NCI-H82 (cell line): Measurements from ENCODE around the gene SUN5.
A peak's percentile ranks its signal among the peaks of the same experiment; 100 is the strongest.
"Not testable (repeated sequence)": the region's sequence is repeated elsewhere in the genome, so short reads cannot be mapped to it uniquely, and the experiment has no call there.

Source experiments
- DNase-seq: peaks from one replicate; lab custom pipeline; 2025; lab: John Stamatoyannopoulos, UW

Gene SUN5, protein sequence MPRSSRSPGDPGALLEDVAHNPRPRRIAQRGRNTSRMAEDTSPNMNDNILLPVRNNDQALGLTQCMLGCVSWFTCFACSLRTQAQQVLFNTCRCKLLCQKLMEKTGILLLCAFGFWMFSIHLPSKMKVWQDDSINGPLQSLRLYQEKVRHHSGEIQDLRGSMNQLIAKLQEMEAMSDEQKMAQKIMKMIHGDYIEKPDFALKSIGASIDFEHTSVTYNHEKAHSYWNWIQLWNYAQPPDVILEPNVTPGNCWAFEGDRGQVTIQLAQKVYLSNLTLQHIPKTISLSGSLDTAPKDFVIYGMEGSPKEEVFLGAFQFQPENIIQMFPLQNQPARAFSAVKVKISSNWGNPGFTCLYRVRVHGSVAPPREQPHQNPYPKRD

GRCh38 chr20:33004141-33004751 lies at the start of gene SUN5:
Gene SUN5, minus strand, starts transcription at chr20:33004433. Its CDS starts 93 bp downstream, at chr20:33004340.
- no peak for DNase-seq

DNA sequence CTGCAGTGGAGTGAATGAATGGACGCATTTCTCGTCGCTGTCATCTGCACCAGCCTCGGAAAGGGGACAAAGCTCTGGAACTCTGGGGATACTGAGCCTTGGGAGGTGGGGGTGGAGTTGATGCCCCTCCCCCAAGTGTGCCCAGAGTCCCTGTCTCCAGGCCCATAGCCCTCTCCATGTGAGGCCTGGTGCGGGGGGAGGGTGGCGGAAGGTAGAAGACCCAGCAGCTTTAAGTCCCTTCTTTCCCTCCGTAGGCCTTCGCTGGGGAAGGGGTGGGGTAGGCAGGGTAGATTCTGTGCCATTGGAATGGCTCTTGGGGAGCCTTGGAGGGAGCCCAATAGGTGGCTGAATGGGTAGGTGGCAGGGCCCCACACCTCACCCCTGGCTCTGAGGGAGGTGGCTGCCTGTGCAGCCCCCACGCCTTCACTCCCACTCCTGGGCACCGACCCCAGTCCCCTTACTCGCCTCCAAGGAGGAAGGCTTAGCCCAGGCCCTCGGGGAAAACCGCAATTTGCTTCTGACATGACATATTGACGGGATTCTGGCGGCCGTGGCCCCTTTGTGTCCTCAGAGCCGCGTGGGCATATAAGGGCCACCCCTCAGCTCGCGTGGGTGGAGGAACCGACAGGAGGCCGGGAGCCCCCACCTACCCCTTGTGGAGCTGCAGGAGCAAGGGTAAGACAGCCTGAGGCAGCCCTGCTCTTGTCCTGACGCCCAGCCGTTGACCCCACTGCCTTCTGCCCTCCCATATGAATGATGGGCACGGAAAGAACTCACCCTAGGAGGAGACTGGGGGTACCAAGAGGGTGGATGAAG lies 49.3 kb upstream of the SUN5 start, which contains the start of gene BPIFB3:
TSS of gene BPIFB3 (plus strand) at position 613 of the 816 bp plus-strand sequence. CDS start 1,533 bp downstream, outside the sequence.
- no peak for DNase-seq

DNA sequence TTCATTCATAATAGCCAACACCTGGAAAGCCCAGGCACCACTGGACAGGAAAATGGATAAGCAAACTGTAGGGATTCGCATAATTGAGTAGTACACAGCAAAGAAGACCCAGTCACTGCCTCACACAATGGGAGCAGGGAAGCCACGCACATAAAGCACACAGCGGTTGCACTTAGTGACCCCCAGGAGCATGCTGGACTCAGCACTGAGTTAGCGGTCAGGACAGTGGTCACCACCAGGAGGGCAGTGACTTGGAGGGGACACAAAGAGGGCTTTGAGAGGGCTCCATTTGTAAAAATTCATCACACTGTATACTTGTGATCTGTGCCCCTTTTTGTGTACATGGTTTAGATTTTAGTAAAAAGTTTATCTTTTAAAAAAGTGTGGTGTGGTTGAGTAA lies 47.1 kb upstream of the SUN5 start:
- no peak for DNase-seq

DNA sequence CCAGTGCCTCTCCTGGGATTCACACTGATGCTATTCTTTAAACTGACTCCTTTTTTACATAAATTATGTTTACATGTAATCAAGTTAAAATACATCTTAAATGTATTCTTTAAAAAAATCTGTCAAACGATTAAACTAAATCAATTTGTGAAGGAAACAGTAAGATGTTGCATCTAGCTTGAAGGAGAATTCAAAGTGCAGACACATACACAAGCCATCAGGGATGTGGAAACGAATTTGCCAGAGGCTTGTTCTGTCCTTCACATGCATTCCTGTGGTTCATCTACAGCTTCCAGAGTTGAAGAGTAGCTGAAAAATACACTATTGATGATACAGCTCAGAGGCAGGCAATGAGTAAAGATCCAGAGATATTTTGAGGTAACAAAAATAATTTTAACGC lies 42.2 kb upstream of the SUN5 start:
- no peak for DNase-seq

- not testable (repeated sequence) for DNase-seq
These were observed 41.0 kb upstream of the SUN5 start for GRCh38 chr20:33045129-33045721.

- DNase-seq = no peak
These were observed 39.5 kb upstream of the SUN5 start for GRCh38 chr20:33043731-33044181.

DNA sequence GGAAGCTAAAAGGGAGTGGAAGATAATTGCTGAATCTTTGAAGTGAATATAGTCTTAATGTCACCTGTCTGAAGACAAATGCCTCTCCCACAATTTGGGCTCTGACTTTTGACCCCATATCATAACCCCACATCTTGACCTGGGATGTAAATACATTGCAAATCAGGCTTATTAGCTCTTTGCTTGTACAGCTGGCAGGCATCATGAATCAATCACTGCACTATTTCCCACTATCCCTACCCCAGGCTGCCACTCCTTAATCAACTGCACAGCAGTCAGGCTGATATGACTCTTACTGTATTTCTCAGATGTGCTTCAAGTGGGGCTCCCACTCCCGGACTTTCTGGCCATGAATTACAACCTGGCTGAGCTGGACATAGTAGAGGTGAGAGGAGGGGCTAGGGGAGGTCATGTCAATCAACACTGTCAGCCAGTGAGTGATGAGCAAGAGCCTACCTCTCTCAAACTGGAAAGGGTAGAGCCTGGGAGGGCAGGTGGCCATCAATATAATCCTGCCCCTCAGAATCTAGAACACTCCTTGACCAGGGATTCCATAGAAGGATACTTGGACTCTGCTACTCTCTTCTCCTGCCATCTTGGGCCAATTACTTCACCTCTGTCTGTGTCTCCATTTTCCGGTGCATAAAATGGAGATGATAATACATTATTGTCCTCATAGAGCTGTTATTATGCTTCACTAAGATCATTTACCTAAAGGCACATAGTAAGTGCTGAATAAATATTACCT lies 38.9 kb upstream of the SUN5 start:
- no peak for DNase-seq

DNA sequence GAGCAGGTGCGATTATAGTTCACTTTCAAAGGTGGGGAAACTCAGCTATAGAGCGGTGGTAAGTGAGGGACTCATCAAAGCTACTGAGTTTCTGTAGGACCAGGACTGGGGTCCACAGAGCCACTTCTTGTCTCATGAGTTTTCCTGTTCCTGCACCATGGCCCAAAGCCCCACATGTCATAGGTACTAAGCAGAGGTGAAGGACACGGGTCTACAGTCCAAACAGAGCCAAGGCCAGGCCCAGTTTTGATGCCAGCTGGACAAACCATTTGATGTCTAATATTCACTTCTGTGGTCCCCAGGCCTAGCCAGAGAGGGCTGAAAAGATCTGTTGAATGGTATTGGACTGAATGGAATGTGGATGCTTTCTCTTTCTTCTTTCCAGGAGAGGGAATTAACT lies 38.2 kb upstream of the SUN5 start:
- DNase-seq = no peak

- DNase-seq = no peak
These were observed 34.0 kb upstream of the SUN5 start for GRCh38 chr20:33038243-33038642.

DNA sequence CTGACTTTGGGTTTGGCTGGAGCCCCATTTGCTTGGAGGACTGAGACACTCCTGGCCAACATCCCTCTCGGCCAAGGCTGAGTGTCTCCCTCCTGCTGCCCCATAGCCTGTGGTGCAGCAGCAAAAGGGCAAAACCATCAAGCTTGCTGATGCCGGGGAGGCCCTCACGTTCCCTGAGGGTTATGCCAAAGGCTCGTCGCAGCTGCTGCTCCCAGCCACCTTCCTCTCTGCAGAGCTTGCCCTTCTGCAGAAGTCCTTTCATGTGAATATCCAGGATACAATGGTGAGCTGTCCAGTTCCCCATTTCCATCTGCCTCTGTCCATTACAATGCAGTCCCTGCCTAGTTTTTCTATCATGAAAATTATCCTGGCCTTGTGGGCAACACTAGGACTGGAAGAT lies 33.2 kb upstream of the SUN5 start:
- no peak for DNase-seq

DNA sequence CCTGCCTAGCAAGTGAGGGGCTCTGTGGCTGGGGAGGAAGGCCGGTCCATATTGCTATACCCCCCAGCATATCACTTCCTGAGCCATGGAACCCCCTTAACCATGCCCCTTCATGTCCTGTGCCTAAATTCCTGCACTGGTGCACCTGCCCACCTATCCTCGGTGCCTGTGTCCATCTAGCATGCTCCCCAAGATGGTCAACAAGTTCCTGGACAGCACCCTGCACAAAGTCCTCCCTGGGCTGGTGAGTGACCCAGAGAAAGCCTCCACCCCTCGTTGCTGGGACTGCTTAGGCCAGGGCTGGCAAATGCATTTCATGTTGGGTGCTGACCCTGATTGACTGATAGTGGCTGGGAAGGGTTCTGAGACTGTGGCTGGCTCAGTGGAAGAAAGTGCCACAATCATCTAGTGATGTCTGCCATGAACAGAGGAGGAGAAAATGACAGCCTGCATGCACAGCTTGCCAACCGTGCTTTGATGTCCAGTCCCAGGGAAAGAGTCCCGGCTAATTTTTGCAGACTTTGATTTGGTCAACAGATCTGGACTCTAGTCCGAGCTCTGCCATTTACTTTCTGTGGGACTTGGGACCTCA lies 30.8 kb upstream of the SUN5 start:
- no peak for DNase-seq

DNA sequence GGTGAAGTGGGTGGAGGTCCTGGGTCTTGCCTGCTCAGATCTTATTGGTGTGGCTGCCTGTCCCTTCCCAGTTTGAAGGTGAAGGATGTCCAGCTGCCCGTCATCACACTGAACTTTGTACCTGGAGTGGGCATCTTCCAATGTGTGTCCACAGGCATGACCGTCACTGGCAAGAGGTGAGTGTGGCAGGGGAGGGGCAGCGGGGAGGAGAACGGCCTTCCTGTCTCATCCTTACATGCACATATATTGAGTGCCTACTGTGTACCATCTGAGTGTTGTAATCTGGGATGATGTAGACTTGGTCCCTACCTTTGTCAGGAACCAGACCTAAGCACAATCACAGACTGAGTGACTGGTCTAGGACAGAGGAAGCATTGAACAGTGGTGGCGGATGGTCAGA lies 29.9 kb upstream of the SUN5 start:
- no peak for DNase-seq

GRCh38 chr20:33033381-33033780 lies 29.1 kb upstream of the SUN5 start:
- no peak for DNase-seq

- DNase-seq = no peak
These were observed 28.3 kb upstream of the SUN5 start for GRCh38 chr20:33032555-33032954.

DNA sequence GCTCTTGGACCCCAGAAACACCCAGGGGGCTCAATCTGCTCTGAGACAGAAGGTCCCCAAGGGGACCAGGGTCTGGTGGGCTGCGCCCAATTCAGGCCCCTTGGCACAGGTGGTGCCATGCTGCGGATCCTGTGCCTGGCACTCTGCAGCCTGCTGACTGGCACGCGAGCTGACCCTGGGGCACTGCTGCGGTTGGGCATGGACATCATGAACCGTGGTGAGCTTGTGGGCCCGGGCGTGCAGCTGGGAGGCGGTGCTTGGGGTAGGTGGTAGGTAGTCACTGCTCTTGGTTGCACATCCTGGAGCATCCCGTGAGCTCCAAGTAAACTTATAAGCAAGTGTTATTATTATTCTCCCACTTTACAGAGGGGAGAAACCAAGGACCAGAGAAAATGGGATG lies 27.3 kb upstream of the SUN5 start, which contains the start of gene BPIFB6:
TSS of gene BPIFB6 (plus strand) at position 118 of the 400 bp plus-strand sequence. CDS start at position 118, 0 bp downstream.
- DNase-seq = no peak

GRCh38 chr20:33030569-33030968 lies 26.3 kb upstream of the SUN5 start:
- no peak for DNase-seq

GRCh38 chr20:33030076-33030475 lies 25.8 kb upstream of the SUN5 start:
- no peak for DNase-seq

DNA sequence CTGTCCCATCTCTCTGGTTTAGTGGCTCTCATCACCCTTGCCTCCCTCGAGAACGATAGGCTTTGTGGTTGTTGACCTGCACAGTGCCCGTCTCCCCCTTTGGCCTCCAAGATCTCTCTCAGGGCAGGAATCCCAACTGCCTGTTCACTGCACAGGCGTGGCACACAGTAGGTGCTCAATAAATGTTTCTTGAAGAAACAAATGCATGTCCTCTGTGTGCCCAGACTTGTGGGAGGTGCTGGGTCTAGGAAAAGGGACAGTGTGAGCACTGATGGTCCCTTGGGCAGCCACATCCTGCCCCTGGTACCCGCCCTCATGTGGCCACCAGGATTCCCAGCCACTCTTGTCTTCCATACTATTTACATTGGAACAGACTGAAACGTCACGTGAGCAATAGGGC lies 24.6 kb upstream of the SUN5 start:
- peak; percentile 16 for DNase-seq

DNA sequence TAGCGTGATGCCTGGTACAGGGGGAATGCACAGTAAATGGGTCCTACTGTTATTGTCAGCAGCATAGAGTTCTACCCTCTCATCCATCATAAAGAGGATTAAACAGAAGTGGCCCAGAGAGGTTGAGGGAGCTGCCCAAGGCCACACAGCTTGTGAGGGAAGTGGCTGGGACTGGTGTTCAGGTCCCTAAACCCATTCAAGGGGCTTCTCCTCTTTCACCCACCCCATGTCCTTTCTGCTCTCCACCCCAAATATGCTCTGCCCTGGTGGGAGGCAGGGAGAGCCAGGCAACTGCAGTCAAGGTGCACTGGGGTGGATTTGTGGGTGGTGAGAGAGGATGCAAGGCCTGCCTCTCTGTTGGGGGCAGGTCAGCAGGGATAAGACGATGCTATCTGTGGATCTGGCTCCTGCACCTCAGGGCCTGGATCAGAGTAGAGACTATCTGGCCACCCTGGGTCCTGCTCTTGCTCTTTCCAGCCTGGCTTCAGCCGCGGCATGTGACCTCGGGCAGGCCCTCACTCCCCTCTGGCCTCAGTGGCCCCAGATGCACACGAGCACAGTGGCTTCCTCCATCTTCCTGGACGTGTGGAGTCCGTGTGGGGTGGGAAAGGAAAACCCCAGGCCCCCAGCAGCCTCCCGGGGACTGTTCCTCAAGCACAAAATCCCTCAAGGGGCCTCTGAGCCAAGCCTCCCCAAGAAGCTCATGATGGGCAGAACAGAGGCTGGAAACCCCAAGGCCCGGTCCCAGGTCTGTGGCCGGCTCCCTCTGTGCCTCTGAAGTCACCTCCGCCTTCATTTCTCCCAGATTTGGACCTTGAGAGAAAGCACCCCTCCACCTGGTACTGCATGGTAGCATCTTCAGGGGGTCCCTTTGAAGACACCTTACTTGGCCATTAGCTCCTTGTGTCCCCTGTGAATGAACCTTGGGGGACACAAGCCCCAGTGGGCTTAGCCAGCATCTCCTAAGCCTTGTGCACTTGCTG lies 23.8 kb upstream of the SUN5 start:
- DNase-seq = no peak
